Measurements from ENCODE around the gene TEAD1.

DNA sequence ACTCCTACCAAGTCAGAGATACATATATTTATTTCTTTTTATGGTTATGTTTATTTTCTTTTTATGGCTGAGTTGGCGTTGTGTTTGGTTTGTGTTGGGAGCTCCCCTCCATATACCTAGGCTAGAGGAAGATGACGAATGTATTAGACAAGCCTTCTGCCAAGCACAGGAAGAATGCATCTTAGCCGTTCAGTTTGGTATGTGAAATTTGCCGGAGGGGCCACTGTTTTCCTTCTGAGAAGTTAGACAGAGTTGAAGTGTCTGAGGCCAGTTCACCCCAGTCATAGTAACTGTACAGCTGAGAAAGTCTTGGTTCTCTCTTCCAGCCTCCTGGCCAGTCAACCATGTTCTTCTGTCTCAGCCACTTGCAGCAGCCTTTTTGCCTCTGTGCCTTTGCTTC, 29.8 kb downstream of the TEAD1 start:
- TF ChIP-seq, protein P1, sequence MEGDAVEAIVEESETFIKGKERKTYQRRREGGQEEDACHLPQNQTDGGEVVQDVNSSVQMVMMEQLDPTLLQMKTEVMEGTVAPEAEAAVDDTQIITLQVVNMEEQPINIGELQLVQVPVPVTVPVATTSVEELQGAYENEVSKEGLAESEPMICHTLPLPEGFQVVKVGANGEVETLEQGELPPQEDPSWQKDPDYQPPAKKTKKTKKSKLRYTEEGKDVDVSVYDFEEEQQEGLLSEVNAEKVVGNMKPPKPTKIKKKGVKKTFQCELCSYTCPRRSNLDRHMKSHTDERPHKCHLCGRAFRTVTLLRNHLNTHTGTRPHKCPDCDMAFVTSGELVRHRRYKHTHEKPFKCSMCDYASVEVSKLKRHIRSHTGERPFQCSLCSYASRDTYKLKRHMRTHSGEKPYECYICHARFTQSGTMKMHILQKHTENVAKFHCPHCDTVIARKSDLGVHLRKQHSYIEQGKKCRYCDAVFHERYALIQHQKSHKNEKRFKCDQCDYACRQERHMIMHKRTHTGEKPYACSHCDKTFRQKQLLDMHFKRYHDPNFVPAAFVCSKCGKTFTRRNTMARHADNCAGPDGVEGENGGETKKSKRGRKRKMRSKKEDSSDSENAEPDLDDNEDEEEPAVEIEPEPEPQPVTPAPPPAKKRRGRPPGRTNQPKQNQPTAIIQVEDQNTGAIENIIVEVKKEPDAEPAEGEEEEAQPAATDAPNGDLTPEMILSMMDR (IDR thresholded peaks at IDR 0.05; ENCODE audit: low read depth, low read length, poor library complexity, severe bottlenecking): no peak
- no peak for TF ChIP-seq EZH2phosphoT487 (IDR thresholded peaks at IDR 0.05; ENCODE audit: borderline replicate concordance, low read length)
